Ishikawa (cell line): Measurements from ENCODE around the gene BMF.
A peak's percentile ranks its signal among the peaks of the same experiment; 100 is the strongest.

Experiments used
- CEBPB ChIP-seq: IDR thresholded peaks from 2 replicates; pipeline ENCODE4 v1.6.1; 2012
- CREB1 ChIP-seq: IDR thresholded peaks from 2 replicates; pipeline ENCODE4 v1.6.1; 2012; ENCODE audit warnings: low read depth
- EGR1 ChIP-seq: IDR thresholded peaks from 2 replicates; pipeline ENCODE4 v1.6.1; 2012
- EP300 ChIP-seq: IDR thresholded peaks from 2 replicates; pipeline ENCODE4 v1.6.1; 2012; ENCODE audit warnings: borderline replicate concordance
- FOXM1 ChIP-seq: IDR thresholded peaks from 2 replicates; pipeline ENCODE4 v1.6.1; 2012; ENCODE audit warnings: low read depth, borderline replicate concordance
- MAX ChIP-seq: IDR thresholded peaks from 2 replicates; pipeline ENCODE4 v1.6.1; 2012
- NFIC ChIP-seq: IDR thresholded peaks from 2 replicates; pipeline ENCODE4 v1.6.1; 2012
- RAD21 ChIP-seq: IDR thresholded peaks from 2 replicates; pipeline ENCODE4 v1.6.1; 2012; ENCODE audit warnings: low read depth
- REST ChIP-seq: IDR thresholded peaks from 2 replicates; pipeline ENCODE4 v1.6.1; 2012; ENCODE audit warnings: low read depth, mild to moderate bottlenecking
- TAF1 ChIP-seq: IDR thresholded peaks from 2 replicates; pipeline ENCODE4 v1.6.1; 2012; ENCODE audit warnings: low read depth, mild to moderate bottlenecking
- TCF12 ChIP-seq: IDR thresholded peaks from 2 replicates; pipeline ENCODE4 v1.6.1; 2012; ENCODE audit warnings: low read depth
- TEAD4 ChIP-seq: IDR thresholded peaks from 2 replicates; pipeline ENCODE4 v1.6.1; 2012
- YY1 ChIP-seq: IDR thresholded peaks from 2 replicates; pipeline ENCODE4 v1.6.1; 2012; ENCODE audit warnings: low read depth
- ZBTB7A ChIP-seq: IDR thresholded peaks from 2 replicates; pipeline ENCODE4 v1.6.1; 2012; ENCODE audit warnings: low read depth
- TF ChIP-seq, protein P1 (sequence below): IDR thresholded peaks from 2 replicates; pipeline ENCODE4 v1.6.1; 2012

BMF gene

DNA sequence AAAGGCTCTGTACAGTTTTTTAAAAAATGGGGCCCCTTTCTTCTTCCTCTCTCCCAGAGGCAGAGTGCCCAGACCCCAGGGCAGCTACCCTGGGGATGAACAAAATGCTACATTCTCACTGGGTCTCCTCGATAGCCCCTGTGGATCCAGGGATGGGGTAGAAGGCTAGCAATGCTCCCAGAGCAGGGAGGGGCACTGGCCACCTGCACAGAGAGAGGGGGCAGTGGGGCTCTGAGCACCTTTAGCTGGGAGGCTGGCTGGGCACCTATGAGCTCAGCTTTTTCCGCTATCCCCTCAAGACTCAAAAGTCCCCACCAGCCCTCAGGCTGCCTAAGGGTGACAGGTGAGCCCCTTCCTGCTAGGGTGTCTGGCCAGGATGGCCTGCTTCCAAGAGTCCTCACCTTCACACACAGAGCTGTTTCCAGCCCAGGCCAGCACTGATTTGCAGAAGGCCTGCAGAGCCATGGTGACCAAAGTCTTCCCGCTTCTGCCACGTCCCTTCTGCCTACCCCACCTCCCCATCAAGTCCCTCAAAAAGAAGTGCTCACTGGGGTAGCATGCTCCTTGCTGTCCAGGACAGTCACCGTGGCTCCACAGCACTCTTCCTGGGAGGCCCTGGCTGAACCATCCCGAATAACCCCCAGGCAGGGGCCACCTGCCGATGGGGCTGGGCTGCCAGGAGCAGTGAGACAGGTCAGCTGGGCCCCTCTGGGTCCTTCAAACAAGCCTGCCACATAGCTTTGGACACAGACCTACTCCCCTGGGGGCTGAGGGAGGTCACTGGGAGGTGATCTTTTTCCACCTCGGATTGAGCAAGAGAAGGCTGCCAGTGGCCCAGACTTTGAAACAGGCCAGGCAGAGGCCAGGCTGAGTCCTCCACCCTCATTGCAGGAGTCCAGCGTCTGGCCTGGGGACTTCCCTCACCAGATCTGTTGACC is 20.4 kb downstream of the BMF start:
- no peak for TF ChIP-seq YY1
- no peak for TF ChIP-seq CREB1
- TF ChIP-seq TAF1: no peak

- TF ChIP-seq TCF12: no peak
- no peak for TF ChIP-seq ZBTB7A
- no peak for TF ChIP-seq EGR1
- no peak for TF ChIP-seq YY1
- no peak for TF ChIP-seq NFIC
- TF ChIP-seq, protein P1, sequence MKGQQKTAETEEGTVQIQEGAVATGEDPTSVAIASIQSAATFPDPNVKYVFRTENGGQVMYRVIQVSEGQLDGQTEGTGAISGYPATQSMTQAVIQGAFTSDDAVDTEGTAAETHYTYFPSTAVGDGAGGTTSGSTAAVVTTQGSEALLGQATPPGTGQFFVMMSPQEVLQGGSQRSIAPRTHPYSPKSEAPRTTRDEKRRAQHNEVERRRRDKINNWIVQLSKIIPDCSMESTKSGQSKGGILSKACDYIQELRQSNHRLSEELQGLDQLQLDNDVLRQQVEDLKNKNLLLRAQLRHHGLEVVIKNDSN: no peak
- TF ChIP-seq EP300: no peak
- TF ChIP-seq TEAD4: no peak
- no peak for TF ChIP-seq RAD21
- TF ChIP-seq TAF1: no peak
- no peak for TF ChIP-seq REST
- no peak for TF ChIP-seq CEBPB
Measured at GRCh38 chr15:40087068-40087810, 21.4 kb downstream of the BMF start.

- no peak for TF ChIP-seq TEAD4
Measured at GRCh38 chr15:40085266-40085665, 23.4 kb downstream of the BMF start.

DNA sequence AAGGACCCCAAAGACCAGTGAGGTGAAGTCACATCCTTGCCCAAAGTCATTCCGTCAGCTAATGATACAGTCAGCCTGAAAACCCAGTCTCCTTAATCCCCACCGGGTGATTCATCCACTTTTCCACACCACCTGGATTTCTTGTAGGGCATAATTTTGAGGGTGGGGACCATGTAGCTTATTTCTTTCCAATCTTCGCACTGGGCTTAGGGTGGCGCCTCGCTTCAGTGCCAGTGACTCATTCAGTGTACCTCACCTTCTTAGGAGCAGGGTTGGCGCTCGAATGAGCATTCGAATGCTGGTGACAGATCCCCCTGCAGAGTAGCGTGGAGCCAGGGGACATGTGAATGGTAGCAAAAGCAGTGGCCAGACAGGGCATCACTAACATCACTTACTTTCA is 24.0 kb downstream of the BMF start:
- no peak for TF ChIP-seq MAX
- TF ChIP-seq ZBTB7A: no peak
- TF ChIP-seq YY1: no peak
- TF ChIP-seq EGR1: no peak
- TF ChIP-seq TCF12: peak; percentile 59; the same call in 1 of the 2 replicates
- 0 out of 2 replicates have a peak, but pooled peaks have one; percentile 15 for TF ChIP-seq EP300
- no peak for TF ChIP-seq CREB1
- TF ChIP-seq TAF1: no peak
- TF ChIP-seq CEBPB: no peak
- no peak for TF ChIP-seq FOXM1
- no peak for TF ChIP-seq REST
- TF ChIP-seq NFIC: no peak; the same call in 1 of the 2 replicates
- TF ChIP-seq, protein P1: no peak
- TF ChIP-seq TEAD4: no peak
- no peak for TF ChIP-seq RAD21

GRCh38 chr15:40082195-40082883 is 26.3 kb downstream of the BMF start:
- TF ChIP-seq RAD21 (no peak), TCF12 (no peak), YY1 (no peak), TEAD4 (no peak), CREB1 (no peak), ZBTB7A (no peak)

DNA sequence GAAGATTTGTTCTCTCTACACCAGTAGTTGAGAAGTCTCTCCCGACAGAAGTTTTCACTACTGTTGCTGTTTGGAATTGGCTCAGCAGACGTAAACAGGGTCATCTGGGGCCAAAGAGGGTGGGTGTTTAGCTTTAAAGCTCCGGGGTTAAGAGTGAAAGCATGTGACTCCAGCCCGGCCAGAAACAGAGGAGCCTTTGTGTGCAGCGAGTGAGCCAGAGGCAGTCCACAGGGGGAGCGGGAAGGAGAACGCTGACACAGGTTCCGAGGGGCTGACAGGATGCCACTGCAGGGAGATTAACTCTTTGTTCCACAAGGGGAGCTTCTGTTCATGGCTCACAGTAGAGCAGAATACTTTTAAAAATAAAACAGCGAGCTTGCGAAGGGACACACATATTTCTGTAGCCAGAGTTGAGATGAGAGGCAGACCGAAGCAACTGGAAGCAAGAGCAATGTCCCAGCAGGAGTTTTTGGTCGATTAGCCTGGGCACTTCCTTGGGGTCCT is 26.9 kb downstream of the BMF start:
- no peak for TF ChIP-seq EP300
- TF ChIP-seq, protein P1: peak; percentile 45
- 0 out of 2 replicates have a peak, but pooled peaks have one; percentile 44 for TF ChIP-seq MAX
